Endothelial cell of hepatic sinusoid (primary cell): ENCODE measurements around the gene PILRA.
"Not testable (repeated sequence)": the region's sequence is repeated elsewhere in the genome, so short reads cannot be mapped to it uniquely, and the experiment has no call there.

Experiments used
- in situ Hi-C: cut with HindIII; loops from 2 replicates; pipeline ENCODE4 v1.10.0; 2017; ENCODE audit warnings: low sequenced_read_pairs

The PILRA gene

DNA sequence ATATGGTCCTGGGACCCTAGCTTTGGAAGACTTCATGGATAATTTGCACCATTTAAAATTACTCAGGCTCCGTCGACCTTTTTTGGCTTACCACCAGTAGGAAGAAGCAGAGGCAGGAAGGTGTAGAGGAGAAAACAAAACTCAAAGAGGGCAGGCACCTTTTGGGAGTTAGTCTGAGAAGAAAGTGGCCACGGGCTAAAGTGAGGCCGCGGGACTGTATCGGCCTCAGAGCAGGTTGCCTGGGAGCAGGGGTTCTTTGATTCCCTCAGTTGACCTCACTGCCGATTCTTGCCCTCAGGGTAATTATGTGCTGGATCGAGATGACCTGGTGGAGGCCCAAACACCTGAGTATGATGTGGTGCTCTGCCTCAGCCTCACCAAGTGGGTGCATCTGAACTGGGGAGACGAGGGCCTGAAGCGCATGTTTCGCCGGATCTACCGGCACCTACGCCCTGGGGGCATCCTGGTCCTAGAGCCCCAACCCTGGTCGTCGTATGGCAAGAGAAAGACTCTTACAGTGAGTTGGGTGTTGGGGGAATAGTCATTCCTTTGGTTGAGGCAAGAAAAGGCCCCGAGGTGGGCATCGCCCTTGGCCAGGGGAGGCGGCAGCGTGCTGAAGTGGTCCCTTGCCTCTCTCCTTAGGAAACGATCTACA lies 59.5 kb downstream of the PILRA start:
- in situ Hi-C loops: no loop called here

- in situ Hi-C loops: no loop called here
These were observed 59.9 kb downstream of the PILRA start for GRCh38 chr7:100433276-100433591.

GRCh38 chr7:100433592-100434296 lies 60.5 kb downstream of the PILRA start:
- in situ Hi-C loops: no loop called here

DNA sequence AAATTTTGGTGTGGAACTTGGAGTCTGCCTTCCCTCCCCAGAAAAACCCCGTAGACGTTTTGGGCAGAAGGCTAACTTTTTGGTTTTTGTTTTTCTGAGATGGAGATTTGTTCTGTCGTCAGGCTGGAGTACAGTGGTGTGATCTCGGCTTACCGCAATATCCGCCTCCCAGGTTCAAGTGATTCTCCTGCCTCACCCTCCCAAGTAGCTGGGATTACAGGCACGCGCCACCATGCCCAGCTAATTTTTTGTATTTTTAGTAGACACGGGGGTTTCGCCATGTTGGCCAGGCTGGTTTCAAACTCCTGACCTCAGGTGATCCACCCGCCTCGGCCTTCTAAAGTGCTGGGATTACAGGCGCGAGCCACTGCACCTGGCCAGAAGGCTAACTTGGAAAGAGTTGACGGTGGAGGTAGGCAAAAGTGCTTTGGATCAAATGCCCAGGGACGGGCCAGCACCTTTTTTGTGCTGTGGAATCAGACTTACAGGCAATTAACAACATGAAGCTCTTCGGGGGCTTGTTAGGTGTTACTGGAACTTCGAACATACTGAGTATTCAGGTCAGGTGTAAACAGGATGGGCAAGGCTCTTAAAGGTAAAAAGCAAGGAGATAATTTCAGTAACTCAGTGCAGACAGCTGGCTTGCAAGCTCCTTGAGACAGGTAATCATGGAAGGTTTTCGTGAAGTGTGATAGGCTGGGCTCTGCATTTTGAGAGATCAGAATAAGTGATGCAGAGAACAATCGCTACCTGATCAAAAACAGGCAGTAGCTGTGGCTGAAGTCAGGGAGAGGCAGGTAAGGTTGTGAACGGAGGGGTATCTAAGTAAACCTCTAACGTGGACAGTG lies 61.2 kb downstream of the PILRA start:
- in situ Hi-C loops: no loop called here

GRCh38 chr7:100435401-100436304 lies 62.4 kb downstream of the PILRA start:
- in situ Hi-C loops: no loop called here

- in situ Hi-C loops: no loop called here
These were observed 64.1 kb downstream of the PILRA start for GRCh38 chr7:100437150-100438100.

- in situ Hi-C loops: no loop called here
These were observed 64.9 kb downstream of the PILRA start for GRCh38 chr7:100438172-100438571.

DNA sequence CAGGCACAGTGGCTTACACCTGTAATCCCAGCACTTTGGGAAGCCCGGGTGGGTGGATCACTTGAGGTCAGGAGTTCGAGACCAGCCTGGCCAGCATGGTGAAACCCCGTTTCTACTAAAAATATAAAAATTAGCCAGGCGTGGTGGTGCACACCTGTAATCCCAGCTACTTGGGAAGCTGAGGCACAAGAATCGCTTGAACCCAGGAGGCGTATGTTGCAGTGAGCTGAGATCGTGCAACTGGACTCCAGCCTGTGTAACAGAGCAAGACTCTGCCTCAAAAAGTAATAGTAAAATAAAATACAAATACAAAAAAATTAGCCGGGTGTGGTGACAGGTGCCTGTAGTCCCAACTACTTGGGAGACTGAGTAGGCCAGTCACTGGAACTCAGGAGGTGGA lies 65.4 kb downstream of the PILRA start:
- in situ Hi-C loops: not testable (repeated sequence)

DNA sequence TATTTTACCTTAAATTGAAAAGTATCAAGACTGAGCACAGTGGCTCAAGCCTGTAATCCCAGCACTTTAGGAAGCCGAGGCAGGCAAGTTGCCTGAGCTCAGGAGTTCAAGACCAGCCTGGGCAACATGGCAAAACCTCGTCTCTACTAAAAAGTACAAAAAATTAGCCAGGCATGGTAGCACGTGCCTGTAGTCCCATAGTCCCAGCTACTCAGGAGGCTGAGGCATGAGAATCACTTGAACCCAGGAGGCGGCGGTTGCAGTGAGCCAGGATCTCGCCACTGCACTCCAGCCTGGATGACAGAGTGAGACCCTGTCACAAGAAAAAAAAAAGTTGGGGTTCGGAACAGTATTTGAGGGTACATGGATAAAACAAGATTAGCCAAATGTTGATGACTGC lies 66.0 kb downstream of the PILRA start:
- in situ Hi-C loops: not testable (repeated sequence)

- in situ Hi-C loops: no loop called here
These were observed 68.6 kb downstream of the PILRA start for GRCh38 chr7:100441641-100442535.

GRCh38 chr7:100443096-100443840 lies 70.0 kb downstream of the PILRA start:
- in situ Hi-C loops: no loop called here

DNA sequence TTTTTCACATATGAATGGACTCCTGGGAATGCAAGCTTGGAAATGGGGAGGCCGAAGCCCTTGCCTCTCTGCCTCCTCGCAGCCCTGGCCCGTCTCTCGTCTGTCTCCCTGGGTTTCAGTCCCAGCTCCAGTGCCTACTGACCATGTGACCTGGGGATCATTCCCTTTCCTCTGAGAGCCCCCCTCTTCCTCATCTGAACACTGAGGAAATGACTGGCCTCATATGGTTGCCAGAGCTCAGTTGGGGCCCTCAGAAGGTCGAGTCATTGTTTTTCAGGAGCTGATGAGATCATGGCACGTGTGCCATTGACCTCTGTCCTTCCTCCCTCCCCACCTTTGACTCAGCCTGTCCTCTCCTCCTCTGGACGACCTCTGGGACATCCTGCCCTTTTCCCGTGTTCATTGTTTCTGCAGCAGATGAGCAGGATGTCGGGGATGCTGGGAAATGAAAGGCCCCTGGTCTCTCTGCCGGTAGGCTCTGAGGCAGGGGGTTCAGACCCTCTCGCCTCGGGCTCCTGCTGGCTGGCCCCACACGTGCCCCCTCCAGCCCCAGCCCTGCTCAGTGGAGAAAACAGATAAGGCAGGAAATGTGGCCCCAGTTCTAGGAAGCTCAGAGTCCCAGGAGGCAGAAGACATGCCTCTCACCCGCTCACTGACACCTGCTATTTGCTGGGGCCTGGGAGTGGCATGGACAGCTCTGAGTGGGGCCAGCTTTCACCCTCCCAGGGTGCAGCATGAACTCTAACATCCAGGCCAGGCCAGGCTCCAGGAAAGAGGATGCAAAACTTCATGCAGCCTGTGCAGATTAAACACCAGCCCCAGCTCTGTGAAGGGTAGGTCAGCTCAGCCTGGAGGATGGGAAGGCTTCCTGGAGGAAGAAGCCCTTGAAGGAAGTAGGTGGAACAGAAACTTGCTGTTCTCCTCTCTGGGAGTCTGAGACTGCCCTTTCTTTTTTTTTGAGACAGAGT lies 71.3 kb downstream of the PILRA start:
- in situ Hi-C loops: no loop called here

DNA sequence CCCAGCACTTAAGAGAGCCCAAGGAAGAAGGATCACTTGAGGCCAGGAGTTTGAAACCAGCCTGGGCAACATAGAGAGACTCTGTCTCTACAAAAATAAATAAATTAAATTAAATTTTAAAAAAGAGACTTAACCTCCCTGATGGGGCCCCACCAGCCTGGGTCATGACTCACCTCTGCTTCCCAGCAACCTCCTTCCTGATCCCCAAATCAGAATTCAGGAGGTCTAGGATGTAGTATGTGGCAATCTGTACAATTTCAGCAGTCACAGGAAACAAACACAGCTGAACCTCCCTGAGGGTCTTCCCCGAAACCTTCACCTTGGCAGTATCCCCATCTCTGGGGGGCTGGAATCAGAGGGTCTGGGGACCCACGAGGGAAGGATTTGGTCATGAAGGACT lies 72.8 kb downstream of the PILRA start:
- in situ Hi-C loops: no loop called here

DNA sequence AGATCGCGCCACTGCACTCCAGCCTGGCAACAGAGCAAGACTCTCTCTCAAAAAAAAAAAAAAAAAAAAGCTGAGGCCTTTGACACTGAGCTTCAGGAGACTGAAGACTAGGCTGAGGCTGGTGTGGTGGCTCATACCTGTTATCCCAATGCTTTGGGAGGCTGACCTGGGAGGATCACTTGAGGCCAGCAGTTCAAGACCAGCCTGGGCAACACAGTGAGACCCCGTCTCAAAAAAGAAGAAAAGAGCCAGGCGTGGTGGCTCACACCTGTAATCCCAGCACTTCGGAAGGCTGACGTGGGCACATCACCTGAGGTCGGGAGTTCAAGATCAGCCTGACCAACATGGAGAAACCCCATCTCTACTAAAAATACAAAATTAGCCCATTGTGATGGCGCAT lies 74.1 kb downstream of the PILRA start:
- in situ Hi-C loops: not testable (repeated sequence)

DNA sequence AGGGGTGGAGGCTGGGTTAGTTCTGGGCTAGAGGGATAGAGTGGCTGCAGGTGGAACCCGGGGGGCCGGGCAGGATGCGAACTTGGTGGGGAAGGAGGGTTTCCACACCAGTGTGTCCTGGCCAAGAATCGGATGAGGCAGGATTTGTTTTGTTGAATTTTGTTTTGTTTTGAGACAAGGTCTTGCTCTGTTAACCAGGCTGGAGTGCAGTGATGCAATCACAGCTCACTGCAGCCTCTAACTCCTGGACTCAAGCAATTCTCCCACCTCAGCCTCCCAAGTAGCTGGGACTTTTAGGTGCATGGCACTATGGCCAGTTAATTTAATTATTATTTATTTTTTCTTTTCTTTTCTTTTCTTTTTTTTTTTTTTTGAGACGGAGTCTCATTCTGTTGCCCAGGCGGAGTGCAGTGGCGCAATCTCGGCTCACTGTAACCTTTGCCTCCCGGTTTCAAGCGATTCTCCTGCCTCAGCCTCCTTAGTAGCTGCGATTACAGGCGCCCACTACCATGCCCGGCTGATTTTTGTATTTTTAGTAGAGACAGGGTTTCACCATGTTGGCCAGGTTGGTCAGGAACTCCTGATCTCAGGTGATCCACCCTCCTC lies 76.0 kb downstream of the PILRA start:
- in situ Hi-C loops: no loop called here
